Forelimb muscle (tissue), 1 donor: ENCODE measurements around the gene SP6. TPM values are rescaled to one million over a fixed set of nuclear protein-coding genes. Genes with fewer than 3 reads are reported as not detected.
A peak's percentile ranks its signal among the peaks of the same experiment; 100 is the strongest.

Source experiments
- DNase-seq: peaks from one replicate; pipeline ENCODE4 v3.0.0-alpha.2; 2013; ENCODE audit warnings: low read depth
- polyA plus RNA-seq: library from polyadenylated mRNA; unstranded; fragments of 120-200 nt; gene quantifications from one replicate; pipeline ENCODE4 v1.2.1, GENCODE V29; 2013; ENCODE audit not compliant: insufficient read length

The SP6 gene
- 1.0 TPM for polyA plus RNA-seq

- DNase-seq: no peak
Measured at GRCh38 chr17:47850692-47851573, at the start of gene SP6. Gene SP6, minus strand, starts transcription at chr17:47851163. Its CDS starts 2,734 bp downstream, at chr17:47848429.

GRCh38 chr17:47899643-47900042, 48.7 kb upstream of the SP6 start:
- no peak for DNase-seq

GRCh38 chr17:47898241-47898640, 47.3 kb upstream of the SP6 start:
- no peak for DNase-seq

- no peak for DNase-seq
Measured at GRCh38 chr17:47897561-47897960, 46.6 kb upstream of the SP6 start.

- DNase-seq: no peak
Measured at GRCh38 chr17:47896672-47897490, 45.9 kb upstream of the SP6 start.

- peak; percentile 100 for DNase-seq
Measured at GRCh38 chr17:47895856-47896671, 45.1 kb upstream of the SP6 start, which contains the start of gene SP2. Gene SP2, plus strand, starts transcription at chr17:47896236. Its CDS starts 51 bp downstream, at chr17:47896287.

GRCh38 chr17:47895347-47895855, 44.4 kb upstream of the SP6 start:
- DNase-seq: no peak

- DNase-seq: no peak
Measured at GRCh38 chr17:47894498-47895346, 43.8 kb upstream of the SP6 start.

- DNase-seq: no peak
Measured at GRCh38 chr17:47891545-47892088, 40.7 kb upstream of the SP6 start.

- DNase-seq: peak; percentile 32
Measured at GRCh38 chr17:47889734-47890529, 39.0 kb upstream of the SP6 start.

- no peak for DNase-seq
Measured at GRCh38 chr17:47888293-47888692, 37.3 kb upstream of the SP6 start.

- DNase-seq: no peak
Measured at GRCh38 chr17:47884905-47885730, 34.2 kb upstream of the SP6 start.

- DNase-seq: no peak
Measured at GRCh38 chr17:47884427-47884740, 33.4 kb upstream of the SP6 start.

GRCh38 chr17:47883589-47884426, 32.8 kb upstream of the SP6 start:
- no peak for DNase-seq

- no peak for DNase-seq
Measured at GRCh38 chr17:47882695-47883588, 32.0 kb upstream of the SP6 start.

GRCh38 chr17:47882247-47882646, 31.3 kb upstream of the SP6 start:
- DNase-seq: no peak
